ENCODE data around the gene PDLIM1.

PDLIM1 gene

GRCh38 chr10:95196046-95196445, 94.8 kb downstream of the PDLIM1 start:
- DNase-seq = peak; percentile 14

GRCh38 chr10:95193944-95194343, 96.9 kb downstream of the PDLIM1 start, which contains the start of gene ACSM6:
ACSM6 (plus strand) TSS chr10:95194238; CDS start chr10:95194486, 248 bp downstream.
- DNase-seq = no peak

- DNase-seq = no peak
Measured at GRCh38 chr10:95188593-95188992, 102.2 kb downstream of the PDLIM1 start.

GRCh38 chr10:95187617-95188016, 103.2 kb downstream of the PDLIM1 start:
- no peak for DNase-seq

All from NCI-H69 (cell line).